SK-N-MC (cell line): ENCODE results near the gene AGRN.

Experiments used
- DNase-seq: peaks from one replicate; pipeline ENCODE4 v3.0.0-alpha.2; 2011; ENCODE audit warnings: low read depth, low spot score
- H3K27ac ChIP-seq: fragments of 200-600 bp; sonication (generic); 2 replicates; pipeline ENCODE4 v1.5.1; 2016; ENCODE audit warnings: mixed run types
- H3K36me3 ChIP-seq: fragments of 200-600 bp; sonication (generic); 2 replicates; pipeline ENCODE4 v1.6.1; 2017; ENCODE audit warnings: antibody characterized with exemption, low read length, mixed read lengths; ENCODE audit not compliant: insufficient read depth
- H3K4me3 ChIP-seq: fragments of 200-600 bp; sonication (generic); 2 replicates; pipeline ENCODE4 v1.5.1; 2016
- H3K9ac ChIP-seq: fragments of 200-600 bp; sonication (generic); 2 replicates; pipeline ENCODE4 v1.8.0; 2017; ENCODE audit warnings: mixed run types, mixed read lengths; ENCODE audit not compliant: insufficient read length
- H3K9me3 ChIP-seq: fragments of 200-600 bp; sonication (generic); 2 replicates; pipeline ENCODE4 v1.6.1; 2017; ENCODE audit warnings: low read depth, mild to moderate bottlenecking, antibody characterized with exemption, low read length, moderate library complexity, mixed read lengths
- EZH2 ChIP-seq: fragments of 200-600 bp; sonication (generic); IDR thresholded peaks from one replicate; pipeline ENCODE4 v1.6.1; 2017; ENCODE audit warnings: antibody characterized with exemption
- FOXP2 ChIP-seq: optimal IDR thresholded peaks from 2 replicates; pipeline ENCODE3; 2011; ENCODE audit warnings: mild to moderate bottlenecking, moderate library complexity; ENCODE audit not compliant: insufficient read depth; ENCODE audit errors: extremely low read length, control extremely low read depth
- POLR2AphosphoS5 ChIP-seq: IDR thresholded peaks from 2 replicates; pipeline ENCODE4 v1.6.1; 2012; ENCODE audit warnings: mild to moderate bottlenecking, low read depth, low read length, borderline replicate concordance

Gene AGRN

DNA sequence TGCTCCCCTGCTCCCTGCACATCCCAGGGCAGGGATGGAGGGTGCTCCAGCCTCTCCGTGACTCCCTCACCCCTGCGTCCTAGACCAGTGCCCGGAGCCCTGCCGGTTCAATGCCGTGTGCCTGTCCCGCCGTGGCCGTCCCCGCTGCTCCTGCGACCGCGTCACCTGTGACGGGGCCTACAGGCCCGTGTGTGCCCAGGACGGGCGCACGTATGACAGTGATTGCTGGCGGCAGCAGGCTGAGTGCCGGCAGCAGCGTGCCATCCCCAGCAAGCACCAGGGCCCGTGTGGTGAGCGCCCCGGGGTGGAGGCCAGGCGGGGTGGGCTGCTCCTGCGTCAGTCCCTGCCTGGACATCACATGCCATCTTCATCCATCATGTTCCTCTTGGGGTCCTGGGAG is 22.0 kb downstream of the AGRN start:
- no peak overlapping the region for H3K9ac ChIP-seq
- peaks cover 30% of the 10 kb centered on the region; the same call in 1 of the 2 replicates for H3K36me3 ChIP-seq
- DNase-seq: no peak
- TF ChIP-seq EZH2: no peak
- TF ChIP-seq FOXP2: no peak
- no peak for TF ChIP-seq POLR2AphosphoS5
- no peaks in the 10 kb centered on the region for H3K9me3 ChIP-seq
- no peak overlapping the region for H3K4me3 ChIP-seq
- H3K27ac ChIP-seq: no peak overlapping the region

DNA sequence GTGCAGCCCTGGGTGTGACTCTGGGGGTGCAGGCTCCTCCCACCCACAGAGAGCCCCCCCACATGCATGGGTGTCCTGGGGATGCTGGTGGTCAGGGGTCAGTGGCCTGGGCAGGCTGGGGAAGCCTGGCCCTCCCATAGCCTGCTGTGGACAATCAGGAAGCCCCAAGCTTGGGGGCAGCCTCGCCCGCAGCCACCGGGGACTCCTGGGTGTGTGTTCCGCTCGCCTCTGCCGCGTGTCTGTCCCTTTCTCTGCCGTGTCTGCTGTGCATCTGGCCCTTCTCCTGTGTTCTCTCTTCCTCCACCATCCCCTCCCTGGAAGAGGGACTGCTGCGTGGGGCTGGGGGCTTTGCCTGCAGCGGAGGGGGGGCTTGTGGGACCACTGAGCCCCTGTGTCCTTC is 22.9 kb downstream of the AGRN start:
- TF ChIP-seq FOXP2 (no peak), EZH2 (no peak), POLR2AphosphoS5 (no peak)
- no peak for DNase-seq
- Histone ChIP-seq H3K4me3 (no peak overlapping the region), H3K27ac (no peak overlapping the region), H3K9me3 (no peaks in the 10 kb centered on the region), H3K36me3 (peaks cover 39% of the 10 kb centered on the region; the same call in 1 of the 2 replicates), H3K9ac (no peak overlapping the region)

DNA sequence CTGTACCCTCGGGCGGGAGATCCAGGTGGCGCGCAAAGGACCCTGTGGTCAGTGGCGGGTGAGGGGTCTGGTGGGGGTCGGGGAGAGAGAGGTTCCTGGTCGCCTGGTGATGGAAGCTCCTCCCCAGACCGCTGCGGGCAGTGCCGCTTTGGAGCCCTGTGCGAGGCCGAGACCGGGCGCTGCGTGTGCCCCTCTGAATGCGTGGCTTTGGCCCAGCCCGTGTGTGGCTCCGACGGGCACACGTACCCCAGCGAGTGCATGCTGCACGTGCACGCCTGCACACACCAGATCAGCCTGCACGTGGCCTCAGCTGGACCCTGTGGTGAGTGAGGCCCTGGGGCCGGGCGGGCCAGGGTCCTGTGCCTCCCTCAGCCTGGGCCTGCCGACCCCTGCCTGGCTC is 23.5 kb downstream of the AGRN start:
- H3K27ac ChIP-seq: no peak overlapping the region
- H3K9me3 ChIP-seq: no peaks in the 10 kb centered on the region
- TF ChIP-seq FOXP2 (no peak), EZH2 (no peak), POLR2AphosphoS5 (no peak)
- no peak for DNase-seq
- no peak overlapping the region for H3K9ac ChIP-seq
- H3K36me3 ChIP-seq: peaks cover 39% of the 10 kb centered on the region; the same call in 1 of the 2 replicates
- H3K4me3 ChIP-seq: no peak overlapping the region

DNA sequence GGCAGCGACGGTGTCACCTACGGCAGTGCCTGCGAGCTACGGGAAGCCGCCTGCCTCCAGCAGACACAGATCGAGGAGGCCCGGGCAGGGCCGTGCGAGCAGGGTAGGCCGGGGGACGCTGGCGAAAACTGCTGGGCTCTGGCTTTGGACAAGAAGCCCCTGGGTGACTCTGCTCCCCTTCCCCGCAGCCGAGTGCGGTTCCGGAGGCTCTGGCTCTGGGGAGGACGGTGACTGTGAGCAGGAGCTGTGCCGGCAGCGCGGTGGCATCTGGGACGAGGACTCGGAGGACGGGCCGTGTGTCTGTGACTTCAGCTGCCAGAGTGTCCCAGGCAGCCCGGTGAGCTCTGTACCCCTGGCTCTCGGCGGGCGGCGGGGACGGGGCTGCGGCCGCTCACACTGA is 24.0 kb downstream of the AGRN start:
- DNase-seq: no peak
- Histone ChIP-seq H3K36me3 (peaks cover 39% of the 10 kb centered on the region; the same call in 1 of the 2 replicates), H3K9me3 (no peaks in the 10 kb centered on the region), H3K27ac (no peak overlapping the region), H3K9ac (no peak overlapping the region), H3K4me3 (no peak overlapping the region)
- TF ChIP-seq FOXP2 (no peak), POLR2AphosphoS5 (no peak), EZH2 (no peak)

DNA sequence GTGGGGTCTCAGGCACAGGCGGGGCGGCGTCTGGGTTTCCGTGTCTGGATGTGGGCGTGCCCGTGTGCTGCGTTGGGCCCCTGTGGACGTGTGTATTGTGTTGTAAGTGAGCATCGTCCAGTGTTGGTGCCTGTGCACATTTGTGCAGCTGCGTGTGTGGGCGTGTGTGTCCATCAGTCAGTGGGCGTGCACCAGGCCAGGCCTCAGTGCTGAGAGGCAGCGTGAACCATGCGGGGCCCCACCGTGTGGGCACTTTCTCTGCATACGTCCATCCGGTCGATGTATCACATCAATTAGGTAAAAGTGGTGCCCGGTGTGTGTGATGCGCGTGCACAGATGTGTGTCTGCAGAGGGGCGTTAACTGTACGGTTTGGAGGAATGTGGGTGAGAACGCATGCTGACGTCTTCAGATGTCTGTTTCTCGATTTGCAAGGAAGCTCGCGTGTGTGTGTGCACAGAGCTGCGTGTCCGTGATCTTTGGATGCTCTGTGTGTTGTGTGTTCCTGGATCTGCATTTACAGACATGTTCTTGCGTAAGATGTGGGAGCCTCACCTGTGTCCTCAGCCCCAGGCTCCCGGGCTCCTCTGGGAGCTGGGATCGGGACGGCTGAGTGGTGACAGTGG is 24.6 kb downstream of the AGRN start:
- DNase-seq: no peak
- no peak overlapping the region for H3K27ac ChIP-seq
- TF ChIP-seq EZH2 (no peak), FOXP2 (no peak), POLR2AphosphoS5 (no peak)
- H3K9me3 ChIP-seq: no peaks in the 10 kb centered on the region
- no peak overlapping the region for H3K4me3 ChIP-seq
- peaks cover 41% of the 10 kb centered on the region; the same call in 1 of the 2 replicates for H3K36me3 ChIP-seq
- H3K9ac ChIP-seq: no peak overlapping the region

DNA sequence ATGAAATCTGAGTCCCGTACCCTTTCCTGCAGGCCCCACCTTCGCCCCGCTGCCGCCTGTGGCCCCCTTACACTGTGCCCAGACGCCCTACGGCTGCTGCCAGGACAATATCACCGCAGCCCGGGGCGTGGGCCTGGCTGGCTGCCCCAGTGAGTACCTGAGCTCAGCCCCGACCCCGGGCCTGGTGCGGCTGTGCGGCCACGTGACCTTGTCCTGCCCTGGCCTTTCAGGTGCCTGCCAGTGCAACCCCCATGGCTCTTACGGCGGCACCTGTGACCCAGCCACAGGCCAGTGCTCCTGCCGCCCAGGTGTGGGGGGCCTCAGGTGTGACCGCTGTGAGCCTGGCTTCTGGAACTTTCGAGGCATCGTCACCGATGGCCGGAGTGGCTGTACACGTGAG is 25.2 kb downstream of the AGRN start:
- Histone ChIP-seq H3K27ac (no peak overlapping the region), H3K9ac (no peak overlapping the region), H3K36me3 (peaks cover 41% of the 10 kb centered on the region; the same call in 1 of the 2 replicates), H3K9me3 (no peaks in the 10 kb centered on the region), H3K4me3 (no peak overlapping the region)
- no peak for DNase-seq
- TF ChIP-seq EZH2 (no peak), POLR2AphosphoS5 (no peak), FOXP2 (no peak)

DNA sequence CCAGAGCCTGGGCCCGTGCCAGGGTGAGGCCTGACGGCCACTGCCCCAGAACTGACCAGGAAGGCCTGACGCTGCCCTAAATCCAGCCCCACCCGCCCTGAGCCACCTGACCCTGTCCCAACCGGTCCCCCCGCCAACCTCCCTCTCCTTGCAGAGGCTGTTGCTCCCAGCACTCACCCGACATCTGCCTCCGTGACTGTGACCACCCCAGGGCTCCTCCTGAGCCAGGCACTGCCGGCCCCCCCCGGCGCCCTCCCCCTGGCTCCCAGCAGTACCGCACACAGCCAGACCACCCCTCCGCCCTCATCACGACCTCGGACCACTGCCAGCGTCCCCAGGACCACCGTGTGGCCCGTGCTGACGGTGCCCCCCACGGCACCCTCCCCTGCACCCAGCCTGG is 26.3 kb downstream of the AGRN start:
- H3K27ac ChIP-seq: no peak overlapping the region
- H3K4me3 ChIP-seq: no peak overlapping the region
- H3K9me3 ChIP-seq: no peaks in the 10 kb centered on the region
- H3K36me3 ChIP-seq: peaks cover 48% of the 10 kb centered on the region; the same call in 1 of the 2 replicates
- TF ChIP-seq FOXP2 (no peak), EZH2 (no peak), POLR2AphosphoS5 (no peak)
- no peak overlapping the region for H3K9ac ChIP-seq
- DNase-seq: no peak

DNA sequence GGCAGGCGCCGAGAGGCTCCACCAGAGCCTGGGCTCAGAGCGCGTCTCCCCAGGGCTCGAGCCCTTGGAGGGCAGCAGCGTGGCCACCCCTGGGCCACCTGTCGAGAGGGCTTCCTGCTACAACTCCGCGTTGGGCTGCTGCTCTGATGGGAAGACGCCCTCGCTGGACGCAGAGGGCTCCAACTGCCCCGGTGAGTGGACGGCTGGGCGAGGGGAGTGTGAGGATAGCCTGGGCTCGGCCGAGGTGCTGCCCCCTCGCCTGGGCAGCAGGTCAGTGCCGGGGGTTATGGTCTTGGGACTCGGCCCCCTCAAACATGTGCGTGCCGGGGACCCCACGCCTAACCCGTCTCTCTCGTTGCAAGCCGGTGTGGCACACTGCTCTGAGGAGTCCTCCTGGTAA is 26.8 kb downstream of the AGRN start:
- peaks cover 53% of the 10 kb centered on the region; the same call in 1 of the 2 replicates for H3K36me3 ChIP-seq
- H3K9me3 ChIP-seq: no peaks in the 10 kb centered on the region
- TF ChIP-seq POLR2AphosphoS5 (no peak), FOXP2 (no peak), EZH2 (no peak)
- no peak overlapping the region for H3K27ac ChIP-seq
- H3K9ac ChIP-seq: no peak overlapping the region
- H3K4me3 ChIP-seq: no peak overlapping the region
- no peak for DNase-seq

DNA sequence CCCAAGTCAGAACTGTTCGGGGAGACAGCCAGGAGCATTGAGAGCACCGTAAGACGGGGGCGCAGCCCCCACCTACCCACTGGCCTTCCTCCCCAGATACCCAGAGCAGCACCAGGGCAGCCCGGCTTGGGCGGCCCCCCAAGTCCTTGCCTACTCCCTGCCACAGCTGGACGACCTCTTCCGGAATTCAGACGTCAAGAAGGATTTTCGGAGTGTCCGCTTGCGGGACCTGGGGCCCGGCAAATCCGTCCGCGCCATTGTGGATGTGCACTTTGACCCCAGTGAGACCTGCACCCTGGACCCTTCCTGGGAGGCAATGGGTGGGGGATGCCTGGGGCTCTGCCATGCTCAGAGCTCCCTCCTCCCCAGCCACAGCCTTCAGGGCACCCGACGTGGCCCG is 27.5 kb downstream of the AGRN start:
- peaks cover 59% of the 10 kb centered on the region; the same call in 1 of the 2 replicates for H3K36me3 ChIP-seq
- TF ChIP-seq FOXP2: no peak
- TF ChIP-seq POLR2AphosphoS5: no peak
- TF ChIP-seq EZH2: no peak

More for the DNA sequence above, 27.5 kb downstream of the AGRN start:
- no peak overlapping the region for H3K9ac ChIP-seq
- no peak overlapping the region for H3K27ac ChIP-seq
- no peaks in the 10 kb centered on the region for H3K9me3 ChIP-seq
- DNase-seq: no peak
- no peak overlapping the region for H3K4me3 ChIP-seq
